Coronary artery (tissue), 2 donors: ENCODE measurements around the gene SLC5A8.

Source experiments
- DNase-seq: peaks from one replicate; pipeline ENCODE4 v3.0.0-alpha.2; 2017; ENCODE audit warnings: low spot score
- H3K27ac ChIP-seq, 2 donors: fragments of 200-600 bp; sonication (generic); one replicate each; pipeline ENCODE4 v1.5.1; 2016 to 2019
- H3K4me3 ChIP-seq: fragments of 200-600 bp; sonication (generic); 2 replicates; pipeline ENCODE4 v1.5.1; 2016; ENCODE audit warnings: mild to moderate bottlenecking, moderate library complexity
- CTCF ChIP-seq: fragments of 200-600 bp; sonication (generic); IDR thresholded peaks from one replicate; pipeline ENCODE4 v1.5.1; 2019; ENCODE audit warnings: antibody characterized with exemption

Gene SLC5A8

GRCh38 chr12:101238306-101238705 lies 28.3 kb upstream of the SLC5A8 start:
- no peak for DNase-seq
- no peak overlapping the region for H3K27ac ChIP-seq
- no peak overlapping the region for H3K4me3 ChIP-seq
- no peak for TF ChIP-seq CTCF

- Histone ChIP-seq H3K27ac (no peak overlapping the region), H3K4me3 (no peak overlapping the region)
- no peak for DNase-seq
- TF ChIP-seq CTCF: no peak
Observed at GRCh38 chr12:101235686-101236085, 25.6 kb upstream of the SLC5A8 start.

GRCh38 chr12:101231636-101232035 lies 21.6 kb upstream of the SLC5A8 start:
- no peak for TF ChIP-seq CTCF
- no peak for DNase-seq
- Histone ChIP-seq H3K4me3 (no peak overlapping the region), H3K27ac (no peak overlapping the region)

GRCh38 chr12:101230547-101230946 lies 20.5 kb upstream of the SLC5A8 start:
- H3K4me3 ChIP-seq: no peak overlapping the region
- no peak overlapping the region for H3K27ac ChIP-seq
- no peak for DNase-seq
- TF ChIP-seq CTCF: no peak

- TF ChIP-seq CTCF: no peak
- no peak for DNase-seq
- Histone ChIP-seq H3K27ac (no peak overlapping the region), H3K4me3 (no peak overlapping the region)
Observed at GRCh38 chr12:101229841-101230241, 19.8 kb upstream of the SLC5A8 start.

GRCh38 chr12:101221301-101221700 lies 11.3 kb upstream of the SLC5A8 start:
- TF ChIP-seq CTCF: no peak
- Histone ChIP-seq H3K4me3 (no peak overlapping the region), H3K27ac (no peak overlapping the region)
- no peak for DNase-seq

- no peak for DNase-seq
- H3K27ac ChIP-seq: no peak overlapping the region
- TF ChIP-seq CTCF: no peak
- no peak overlapping the region for H3K4me3 ChIP-seq
Observed at GRCh38 chr12:101216810-101217209, 6.8 kb upstream of the SLC5A8 start.
